Keratinocyte (primary cell): ENCODE measurements around the gene HOXA6. TPM values are rescaled to one million over a fixed set of nuclear protein-coding genes. Genes with fewer than 3 reads are reported as not detected.

Experiments used
- DNase-seq: peaks from one replicate; pipeline ENCODE4 v3.0.0-alpha.2; 2011; ENCODE audit warnings: low read depth, missing footprints, low spot score
- FAIRE-seq: peaks from 2 replicates; lab custom pipeline; 2011; peaks lifted over from hg19 to GRCh38; lab: Jason Lieb, UNC
- H2AFZ ChIP-seq: 2 replicates; pipeline ENCODE4 v1.6.0; 2012; ENCODE audit warnings: low read length, control low read depth, inconsistent platforms; ENCODE audit not compliant: control insufficient read depth
- H3K27ac ChIP-seq: 2 replicates; pipeline ENCODE4 v1.5.1; 2011; ENCODE audit warnings: low read length; ENCODE audit not compliant: control insufficient read depth, insufficient read depth
- H3K27me3 ChIP-seq: 3 replicates; pipeline ENCODE4 v1.6.0; 2011; ENCODE audit warnings: low read length; ENCODE audit not compliant: control insufficient read depth, insufficient read depth; ENCODE audit errors: extremely low read depth
- H3K36me3 ChIP-seq, 2 experiments: 2 replicates in 1 of 2; 3 replicates in 1 of 2; pipeline ENCODE4 v1.5.1; 2011; ENCODE audit warnings: low read length in 2 of 2, mild to moderate bottlenecking in 1 of 2; ENCODE audit not compliant: control insufficient read depth in 2 of 2, insufficient read depth in 2 of 2; ENCODE audit errors: extremely low read depth in 1 of 2
- H3K4me1 ChIP-seq: 3 replicates; pipeline ENCODE4 v1.5.1; 2011; ENCODE audit warnings: low read length; ENCODE audit not compliant: control insufficient read depth, insufficient read depth; ENCODE audit errors: extremely low read depth
- H3K4me2 ChIP-seq: 3 replicates; pipeline ENCODE4 v1.6.0; 2011; ENCODE audit warnings: low read depth, low read length; ENCODE audit not compliant: control insufficient read depth, insufficient read depth; ENCODE audit errors: extremely low read depth
- H3K4me3 ChIP-seq, 3 experiments: fragments of 200-600 bp in 1 of 3; sonication (generic) in 1 of 3; 2 replicates in 2 of 3; 3 replicates in 1 of 3; pipeline ENCODE4 v1.5.1; 2011 to 2016; ENCODE audit warnings: low read length in 3 of 3, mild to moderate bottlenecking in 3 of 3, control low read depth in 2 of 3, inconsistent platforms in 1 of 3, low read depth in 1 of 3, mixed read lengths in 1 of 3, mixed run types in 1 of 3, moderate library complexity in 1 of 3; ENCODE audit not compliant: control insufficient read depth in 2 of 3, insufficient read depth in 2 of 3; ENCODE audit errors: extremely low read depth in 1 of 3
- H3K79me2 ChIP-seq: 2 replicates; pipeline ENCODE4 v1.6.0; 2012; ENCODE audit warnings: low read length; ENCODE audit not compliant: control insufficient read depth, insufficient read depth
- H3K9ac ChIP-seq: 3 replicates; pipeline ENCODE4 v1.6.0; 2011; ENCODE audit warnings: low read length; ENCODE audit not compliant: control insufficient read depth, insufficient read depth; ENCODE audit errors: extremely low read depth
- H3K9me1 ChIP-seq: 3 replicates; pipeline ENCODE4 v1.6.0; 2011; ENCODE audit warnings: low read length; ENCODE audit not compliant: control insufficient read depth, insufficient read depth; ENCODE audit errors: extremely low read depth
- H3K9me3 ChIP-seq: 2 replicates; pipeline ENCODE4 v1.5.1; 2012; ENCODE audit warnings: low read depth, low read length; ENCODE audit not compliant: control insufficient read depth
- H4K20me1 ChIP-seq: 3 replicates; pipeline ENCODE4 v1.6.0; 2011; ENCODE audit warnings: low read length; ENCODE audit not compliant: control insufficient read depth, insufficient read depth; ENCODE audit errors: extremely low read depth
- CTCF ChIP-seq, 3 experiments: IDR thresholded peaks in 1 of 3; conservative IDR thresholded peaks in 1 of 3; optimal IDR thresholded peaks in 1 of 3; 2 replicates in 2 of 3; 3 replicates in 1 of 3; pipeline versions ENCODE3 to v1.5.1; 2011; ENCODE audit warnings: low read length in 3 of 3, mild to moderate bottlenecking in 3 of 3, moderate library complexity in 2 of 3, control low read depth in 1 of 3, inconsistent platforms in 1 of 3; ENCODE audit not compliant: insufficient read depth in 2 of 3; ENCODE audit errors: extremely low read depth in 1 of 3
- EZH2 ChIP-seq: IDR thresholded peaks from one replicate; pipeline ENCODE4 v1.6.1; 2012; ENCODE audit warnings: inconsistent platforms, mild to moderate bottlenecking, low read length, moderate library complexity
- dilution Hi-C: fragments of 300-500 bp; cut with MboI; formaldehyde crosslinking; loops from one replicate; pipeline ENCODE4 v1.7.0; 2020; ENCODE audit warnings: low sequenced_read_pairs; ENCODE audit not compliant: extremely low pct_ligation_motif_present
- polyA plus RNA-seq, 5 experiments: library from polyadenylated mRNA; depleted of rRNA in 3 of 5; stranded (reverse) in 3 of 5; stranded (forward) in 1 of 5; unstranded in 1 of 5; fragments of >200 nt; gene quantifications; 1 replicate in 1 of 5; 2 replicates in 3 of 5; 3 replicates in 1 of 5; pipeline versions ENCODE4 v1.2.1 to v1.2.3, GENCODE V29; 2011 to 2012; ENCODE audit warnings: missing spikeins in 2 of 5, low read depth in 1 of 5, low replicate concordance in 1 of 5

HOXA6 gene
- polyA plus RNA-seq, 1 donor (not counting 4 experiments of a cell fraction or from before 2014, with no cell fraction given), result 0.54 TPM

DNA sequence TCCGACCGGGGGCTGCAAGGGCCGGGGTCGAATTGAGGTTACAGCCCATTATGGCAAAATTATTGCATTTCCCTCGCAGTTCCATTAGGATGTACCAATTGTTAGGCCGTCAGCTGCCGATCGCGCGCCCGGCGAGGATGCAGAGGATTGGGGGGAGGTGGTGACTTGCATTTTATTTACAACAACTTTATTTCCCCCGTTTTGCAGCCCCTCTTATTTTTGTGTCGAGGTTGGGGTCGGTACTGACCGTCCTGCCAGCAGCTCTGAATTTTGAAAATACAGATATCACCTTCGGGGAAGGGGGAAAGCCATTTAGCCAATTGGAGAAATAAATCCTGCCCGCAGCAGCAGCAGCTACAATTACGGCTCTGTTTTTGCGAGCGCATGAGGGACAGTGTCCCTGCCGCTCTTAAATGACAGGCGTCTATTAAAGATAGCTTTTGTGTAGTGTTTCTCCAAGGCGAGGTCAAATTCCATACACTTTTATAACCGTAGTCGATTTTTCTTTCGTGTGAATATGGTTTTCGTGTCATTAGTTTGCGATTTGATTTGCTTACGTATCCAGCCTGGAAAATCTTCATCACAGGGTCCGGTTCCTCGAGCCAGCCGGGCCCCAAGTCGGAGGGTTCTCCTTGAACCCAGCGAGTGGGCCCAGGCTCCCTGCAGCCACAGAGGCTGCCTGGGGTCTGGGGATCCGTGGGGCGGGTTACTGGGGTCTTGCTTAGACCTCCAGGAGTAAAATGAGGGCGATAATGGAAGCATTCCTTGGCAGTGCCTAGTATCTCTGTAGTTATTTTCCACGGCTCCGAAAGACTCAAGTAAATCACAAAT, 3.4 kb downstream of the HOXA6 start:
- H3K79me2 ChIP-seq, result peaks cover 84% of the 10 kb centered on the region
- peaks cover 3 to 7% of the 10 kb centered on the region in 2 experiments for H3K36me3 ChIP-seq
- no peaks in the 10 kb centered on the region for H3K27me3 ChIP-seq
- peak overlapping the region; percentile 93 for H3K9ac ChIP-seq
- H3K27ac ChIP-seq, result peak overlapping the region; percentile 77
- no peaks in the 10 kb centered on the region for H3K9me1 ChIP-seq
- DNase-seq, result no peak
- H3K4me2 ChIP-seq, result peak overlapping the region; percentile 94
- peak overlapping the region in 2 of 3 experiments; percentile 65 to 71 for H3K4me3 ChIP-seq
- dilution Hi-C loops, result no loop called here
- H3K9me3 ChIP-seq, result no peaks in the 10 kb centered on the region
- H2AFZ ChIP-seq, result peak overlapping the region; percentile 16
- TF ChIP-seq EZH2, result no peak
- TF ChIP-seq CTCF (optimal IDR thresholded peaks at IDR 0.05 in 1 of 3, IDR thresholded peaks at IDR 0.05 in 1 of 3, conservative IDR thresholded peaks at IDR 0.05 in 1 of 3; ENCODE audit: extremely low read depth in 1 of 3, insufficient read depth in 2 of 3, low read length in 3 of 3), result no peak
- no peak for FAIRE-seq
- peaks cover 52% of the 10 kb centered on the region for H3K4me1 ChIP-seq
- H4K20me1 ChIP-seq, result no peaks in the 10 kb centered on the region

DNA sequence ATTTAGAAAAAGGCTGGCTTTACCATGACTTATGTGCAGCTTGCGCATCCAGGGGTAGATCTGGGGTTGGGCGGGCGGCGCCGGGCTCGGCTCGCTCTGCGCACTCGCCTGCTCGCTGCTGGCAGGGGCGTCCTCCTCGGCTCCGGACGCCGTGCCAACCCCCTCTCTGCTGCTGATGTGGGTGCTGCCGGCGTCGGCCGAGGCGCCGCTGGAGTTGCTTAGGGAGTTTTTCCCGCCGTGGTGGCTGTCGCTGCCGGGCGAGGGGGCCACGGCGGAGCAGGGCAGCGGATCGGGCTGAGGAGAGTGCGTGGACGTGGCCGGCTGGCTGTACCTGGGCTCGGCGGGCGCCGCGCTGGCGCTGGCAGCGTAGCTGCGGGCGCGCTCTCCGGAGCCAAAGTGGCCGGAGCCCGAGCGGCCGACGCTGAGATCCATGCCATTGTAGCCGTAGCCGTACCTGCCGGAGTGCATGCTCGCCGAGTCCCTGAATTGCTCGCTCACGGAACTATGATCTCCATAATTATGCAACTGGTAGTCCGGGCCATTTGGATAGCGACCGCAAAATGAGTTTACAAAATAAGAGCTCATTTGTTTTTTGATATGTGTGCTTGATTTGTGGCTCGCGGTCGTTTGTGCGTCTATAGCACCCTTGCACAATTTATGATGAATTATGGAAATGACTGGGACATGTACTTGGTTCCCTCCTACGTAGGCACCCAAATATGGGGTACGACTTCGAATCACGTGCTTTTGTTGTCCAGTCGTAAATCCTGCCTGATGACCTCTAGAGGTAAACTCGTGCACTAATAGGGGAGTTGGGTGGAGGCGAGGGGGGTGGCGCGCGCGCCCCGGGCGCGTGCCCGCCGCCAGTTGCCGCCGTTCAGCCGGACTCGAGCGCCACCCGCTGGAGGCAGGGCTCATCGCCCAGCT, 4.3 kb downstream of the HOXA6 start, which contains the start of gene HOXA5:
Gene HOXA5, minus strand, starts transcription at position 659 of the 927 bp plus-strand sequence. Its CDS starts 74 bp downstream, at position 585.
- Histone ChIP-seq H4K20me1 (no peaks in the 10 kb centered on the region), H3K9me1 (no peaks in the 10 kb centered on the region), H3K4me2 (peak within 1 kb of the TSS; percentile 94), H2AFZ (peak within 1 kb of the TSS; percentile 16), H3K27me3 (no peaks in the 10 kb centered on the region), H3K79me2 (peaks cover 77% of the 10 kb centered on the region), H3K27ac (peak within 1 kb of the TSS; percentile 92), H3K4me3 (peak within 1 kb of the TSS; percentile 58 to 93 (median 91)), H3K9me3 (no peaks in the 10 kb centered on the region), H3K9ac (peak within 1 kb of the TSS; percentile 93), H3K36me3 (peaks cover 4 to 7% of the 10 kb centered on the region in 2 experiments), H3K4me1 (peaks cover 44% of the 10 kb centered on the region)
- dilution Hi-C loops, result no loop called here
- DNase-seq, result peak; percentile 89
- FAIRE-seq, result peak; percentile 92
- TF ChIP-seq CTCF (optimal IDR thresholded peaks at IDR 0.05 in 1 of 3, IDR thresholded peaks at IDR 0.05 in 1 of 3, conservative IDR thresholded peaks at IDR 0.05 in 1 of 3; ENCODE audit: extremely low read depth in 1 of 3, insufficient read depth in 2 of 3, low read length in 3 of 3), result peak in 2 of 3 experiments; percentile 73 to 78
- no peak for TF ChIP-seq EZH2
